ENCODE results near the gene ABHD2.

ABHD2 gene

GRCh38 chr15:89217686-89218376, 129.6 kb downstream of the ABHD2 start:
- Histone ChIP-seq H4K20me1 (ENCODE audit: insufficient read depth, low read length) (no peaks in the 10 kb centered on the region), H3K9me2 (ENCODE audit: low read depth, low read length) (no peaks in the 10 kb centered on the region), H3K4me1 (ENCODE audit: insufficient read depth, low read length, severe bottlenecking) (no peaks in the 10 kb centered on the region), H3K4me2 (ENCODE audit: low read length) (no peak overlapping the region), H3K9me3 (ENCODE audit: low read length) (no peaks in the 10 kb centered on the region), H3F3A (ENCODE audit: insufficient read depth, low read length) (no peaks in the 10 kb centered on the region), H3K27ac (ENCODE audit: low read depth, low read length, poor library complexity, severe bottlenecking) (no peak overlapping the region), H3K9ac (ENCODE audit: low read length) (no peak overlapping the region), H3K4me3 (ENCODE audit: low read depth, low read length, poor library complexity, severe bottlenecking) (no peak overlapping the region), H2AFZ (ENCODE audit: low read length) (no peak overlapping the region), H3K36me3 (ENCODE audit: insufficient read depth, low read length) (no peaks in the 10 kb centered on the region), H3K79me2 (ENCODE audit: insufficient read depth, low read length) (no peaks in the 10 kb centered on the region), H3K27me3 (ENCODE audit: insufficient read depth, low read length) (no peaks in the 10 kb centered on the region)
- TF ChIP-seq EZH2 (IDR thresholded peaks at IDR 0.05; ENCODE audit: borderline replicate concordance, low read length) (no peak), CTCF (IDR thresholded peaks at IDR 0.05; ENCODE audit: low read length) (no peak)

DNA sequence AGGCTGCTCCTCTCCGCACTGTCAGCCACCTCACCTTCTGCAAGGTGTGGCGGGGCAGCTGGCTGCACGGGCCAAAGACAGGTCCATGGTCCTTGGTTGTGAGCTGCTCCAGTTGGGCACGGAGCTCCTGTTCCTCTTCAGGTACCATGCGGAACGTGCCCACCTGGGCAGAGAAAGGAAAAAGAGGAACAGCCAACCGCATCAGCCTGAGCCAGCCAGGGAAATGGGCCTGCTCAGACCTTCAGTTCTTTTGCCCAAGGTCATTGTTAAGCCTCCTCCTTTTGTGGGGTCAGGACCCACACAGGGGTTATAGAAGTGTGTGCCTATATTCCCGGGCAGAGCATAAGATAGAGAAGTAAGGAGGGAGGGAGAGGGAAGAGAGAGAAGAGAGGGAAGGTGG, 130.3 kb downstream of the ABHD2 start:
- Histone ChIP-seq H3K9me2 (ENCODE audit: low read depth, low read length) (no peaks in the 10 kb centered on the region), H3K4me3 (ENCODE audit: low read depth, low read length, poor library complexity, severe bottlenecking) (no peak overlapping the region), H3K4me2 (ENCODE audit: low read length) (no peak overlapping the region), H3K9me3 (ENCODE audit: low read length) (no peaks in the 10 kb centered on the region), H2AFZ (ENCODE audit: low read length) (no peak overlapping the region), H3K36me3 (ENCODE audit: insufficient read depth, low read length) (no peaks in the 10 kb centered on the region), H3K27ac (ENCODE audit: low read depth, low read length, poor library complexity, severe bottlenecking) (no peak overlapping the region), H3K79me2 (ENCODE audit: insufficient read depth, low read length) (no peaks in the 10 kb centered on the region), H3K4me1 (ENCODE audit: insufficient read depth, low read length, severe bottlenecking) (no peaks in the 10 kb centered on the region), H3K27me3 (ENCODE audit: insufficient read depth, low read length) (no peaks in the 10 kb centered on the region), H4K20me1 (ENCODE audit: insufficient read depth, low read length) (no peaks in the 10 kb centered on the region), H3F3A (ENCODE audit: insufficient read depth, low read length) (no peaks in the 10 kb centered on the region), H3K9ac (ENCODE audit: low read length) (no peak overlapping the region)
- TF ChIP-seq EZH2 (IDR thresholded peaks at IDR 0.05; ENCODE audit: borderline replicate concordance, low read length), result no peak
- no peak for TF ChIP-seq CTCF (IDR thresholded peaks at IDR 0.05; ENCODE audit: low read length)

DNA sequence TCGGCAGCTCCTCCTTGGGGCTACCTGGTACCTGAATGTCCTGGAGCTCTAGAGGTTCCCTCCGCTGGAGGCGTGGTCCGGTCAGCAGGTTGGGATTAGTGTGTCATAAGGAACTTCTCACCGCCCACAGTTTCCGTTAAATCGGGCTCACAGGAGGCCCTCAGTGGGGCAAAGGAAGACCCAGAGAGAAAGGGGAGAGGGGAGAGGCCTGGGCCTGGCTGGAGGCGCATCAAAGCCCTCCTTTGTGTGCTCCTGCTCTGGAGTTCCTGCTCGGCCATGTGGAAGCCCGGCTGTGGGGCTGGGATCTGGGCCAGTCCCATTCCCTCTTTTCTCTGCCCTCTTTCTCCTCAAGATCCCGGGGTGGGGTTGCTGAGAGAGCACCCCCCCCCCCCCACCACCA, 133.3 kb downstream of the ABHD2 start, which contains the start of gene RLBP1:
TSS of gene RLBP1 (minus strand) at position 37 of the 400 bp plus-strand sequence. CDS start 2,604 bp downstream, outside the sequence.
- Histone ChIP-seq H3K4me3 (ENCODE audit: low read depth, low read length, poor library complexity, severe bottlenecking) (no peak within 1 kb of the TSS), H4K20me1 (ENCODE audit: insufficient read depth, low read length) (no peaks in the 10 kb centered on the region), H2AFZ (ENCODE audit: low read length) (no peak within 1 kb of the TSS), H3K36me3 (ENCODE audit: insufficient read depth, low read length) (no peaks in the 10 kb centered on the region), H3K79me2 (ENCODE audit: insufficient read depth, low read length) (no peaks in the 10 kb centered on the region), H3K27ac (ENCODE audit: low read depth, low read length, poor library complexity, severe bottlenecking) (no peak within 1 kb of the TSS), H3F3A (ENCODE audit: insufficient read depth, low read length) (no peaks in the 10 kb centered on the region), H3K9me2 (ENCODE audit: low read depth, low read length) (no peaks in the 10 kb centered on the region), H3K9me3 (ENCODE audit: low read length) (no peaks in the 10 kb centered on the region), H3K4me2 (ENCODE audit: low read length) (no peak within 1 kb of the TSS), H3K27me3 (ENCODE audit: insufficient read depth, low read length) (no peaks in the 10 kb centered on the region), H3K9ac (ENCODE audit: low read length) (no peak within 1 kb of the TSS), H3K4me1 (ENCODE audit: insufficient read depth, low read length, severe bottlenecking) (no peaks in the 10 kb centered on the region)
- no peak for TF ChIP-seq EZH2 (IDR thresholded peaks at IDR 0.05; ENCODE audit: borderline replicate concordance, low read length)
- TF ChIP-seq CTCF (IDR thresholded peaks at IDR 0.05; ENCODE audit: low read length), result no peak

Measured in OCI-LY1 (cell line).